OCI-LY1 (cell line): ENCODE data around the gene BCR.

ENCODE experiments used
- CTCF ChIP-seq: fragments of 200-600 bp; sonication (generic), shearing (Covaris generic); IDR thresholded peaks from 2 replicates; pipeline ENCODE4 v1.5.1; 2017; ENCODE audit warnings: mild to moderate bottlenecking, antibody characterized with exemption, low read length, moderate library complexity, mixed read lengths
- EZH2 ChIP-seq: fragments of 200-600 bp; sonication (generic), shearing (Covaris generic); IDR thresholded peaks from 2 replicates; pipeline ENCODE4 v1.8.0; 2017; ENCODE audit warnings: borderline replicate concordance, mixed run types, mild to moderate bottlenecking, antibody characterized with exemption, low read length, moderate library complexity, mixed read lengths

- TF ChIP-seq CTCF: no peak
- TF ChIP-seq EZH2: no peak
These were observed 35.1 kb upstream of the BCR start, which contains the start of gene RAB36 for GRCh38 chr22:23144932-23145877.
